AG10803 (cell line): Measurements from ENCODE around the gene CREB3.

Source experiments
- DNase-seq: peaks from one replicate; pipeline ENCODE4 v3.0.0; 2010; ENCODE audit warnings: low read depth
- H3K4me3 ChIP-seq: 2 replicates; pipeline ENCODE4 v1.5.1; 2011; ENCODE audit warnings: mild to moderate bottlenecking, low read length, control low read depth
- TF ChIP-seq, protein P1 (sequence below): conservative IDR thresholded peaks from 2 replicates; pipeline ENCODE4 v1.5.1; 2011; ENCODE audit warnings: mild to moderate bottlenecking, low read length, control low read depth, inconsistent platforms

CREB3 gene

DNA sequence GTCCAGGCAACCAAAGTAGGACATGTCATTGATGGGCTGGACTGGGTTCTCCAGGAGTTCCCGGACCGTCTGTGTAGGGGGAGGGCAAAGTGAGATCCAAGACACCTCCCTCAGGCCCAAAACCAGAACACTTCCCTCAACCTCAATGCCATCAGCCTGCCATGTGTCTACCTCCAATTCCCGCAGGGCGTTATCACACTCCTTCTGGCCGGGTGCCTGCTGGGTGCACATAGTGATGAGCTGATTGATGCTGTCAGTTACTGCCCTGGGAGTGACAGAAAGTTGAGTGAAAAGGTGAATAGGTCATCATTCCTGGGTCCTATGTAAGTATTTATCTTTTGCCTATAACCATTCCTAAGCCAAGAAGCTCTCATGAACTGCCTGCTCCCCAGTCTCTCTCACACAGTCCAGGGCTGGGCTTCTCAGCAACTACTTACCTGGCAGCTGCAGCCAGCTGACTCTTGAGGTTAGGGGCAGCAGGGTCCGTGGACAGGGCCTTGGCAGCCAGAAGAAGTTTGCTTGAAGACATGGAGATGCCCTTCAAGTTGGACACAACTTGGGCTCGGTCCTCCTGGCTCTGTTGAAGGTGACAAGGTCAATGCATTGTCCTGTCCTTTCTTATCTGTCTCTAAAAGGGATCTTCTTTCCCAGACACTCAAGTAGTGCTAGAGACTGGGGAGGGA, 21.5 kb upstream of the CREB3 start:
- no peak overlapping the region for H3K4me3 ChIP-seq
- no peak for DNase-seq

DNA sequence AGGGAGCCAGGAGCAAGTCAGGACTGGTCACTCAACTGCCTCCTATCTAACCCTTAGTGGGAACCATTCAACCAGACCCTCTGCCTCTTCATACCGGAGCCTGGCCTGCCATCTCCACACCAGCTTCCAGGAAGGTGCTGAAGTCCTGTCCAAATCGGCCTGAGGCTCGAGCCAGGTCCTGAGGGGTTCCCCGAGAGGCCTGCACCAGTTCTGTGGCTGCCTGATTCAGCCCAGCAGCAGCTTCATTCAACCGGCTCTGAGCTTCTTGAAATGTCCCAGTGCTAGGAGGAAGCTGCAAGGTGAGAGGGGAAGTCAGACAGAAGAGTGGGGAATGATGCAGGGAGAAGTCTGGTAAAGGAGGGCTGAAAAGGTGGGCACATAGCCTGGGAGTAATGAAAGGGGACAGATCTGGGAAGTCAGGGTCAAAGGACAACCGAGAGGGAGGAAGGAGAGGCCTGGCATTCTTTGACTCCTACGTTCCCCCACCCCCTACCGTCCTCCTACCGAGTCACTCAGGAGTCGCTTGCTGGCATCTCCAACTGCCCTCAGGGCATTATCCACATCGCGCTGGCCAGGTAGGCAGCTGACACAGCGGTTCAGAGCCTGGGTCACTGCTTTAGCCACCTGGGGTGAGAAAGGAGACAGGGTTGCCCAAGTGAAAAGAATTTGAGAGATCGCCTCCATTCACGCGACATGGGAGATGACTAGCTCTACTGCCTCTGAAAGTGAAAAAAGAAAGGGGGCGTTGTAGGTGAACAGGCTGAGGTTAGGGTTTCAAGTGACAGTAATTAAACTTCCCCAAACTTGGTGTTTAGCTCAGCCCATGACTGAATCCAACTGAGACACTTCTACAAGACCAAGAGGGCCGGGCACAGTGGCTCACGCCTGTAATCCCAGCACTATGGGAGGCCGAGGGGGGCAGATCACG, 20.7 kb upstream of the CREB3 start:
- TF ChIP-seq, protein P1, sequence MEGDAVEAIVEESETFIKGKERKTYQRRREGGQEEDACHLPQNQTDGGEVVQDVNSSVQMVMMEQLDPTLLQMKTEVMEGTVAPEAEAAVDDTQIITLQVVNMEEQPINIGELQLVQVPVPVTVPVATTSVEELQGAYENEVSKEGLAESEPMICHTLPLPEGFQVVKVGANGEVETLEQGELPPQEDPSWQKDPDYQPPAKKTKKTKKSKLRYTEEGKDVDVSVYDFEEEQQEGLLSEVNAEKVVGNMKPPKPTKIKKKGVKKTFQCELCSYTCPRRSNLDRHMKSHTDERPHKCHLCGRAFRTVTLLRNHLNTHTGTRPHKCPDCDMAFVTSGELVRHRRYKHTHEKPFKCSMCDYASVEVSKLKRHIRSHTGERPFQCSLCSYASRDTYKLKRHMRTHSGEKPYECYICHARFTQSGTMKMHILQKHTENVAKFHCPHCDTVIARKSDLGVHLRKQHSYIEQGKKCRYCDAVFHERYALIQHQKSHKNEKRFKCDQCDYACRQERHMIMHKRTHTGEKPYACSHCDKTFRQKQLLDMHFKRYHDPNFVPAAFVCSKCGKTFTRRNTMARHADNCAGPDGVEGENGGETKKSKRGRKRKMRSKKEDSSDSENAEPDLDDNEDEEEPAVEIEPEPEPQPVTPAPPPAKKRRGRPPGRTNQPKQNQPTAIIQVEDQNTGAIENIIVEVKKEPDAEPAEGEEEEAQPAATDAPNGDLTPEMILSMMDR: no peak
- no peak overlapping the region for H3K4me3 ChIP-seq
- DNase-seq: no peak

More for the DNA sequence above, 21.5 kb upstream of the CREB3 start:
- TF ChIP-seq, protein P1: no peak

GRCh38 chr9:35712762-35713400, 19.6 kb upstream of the CREB3 start:
- TF ChIP-seq, protein P1: no peak

DNA sequence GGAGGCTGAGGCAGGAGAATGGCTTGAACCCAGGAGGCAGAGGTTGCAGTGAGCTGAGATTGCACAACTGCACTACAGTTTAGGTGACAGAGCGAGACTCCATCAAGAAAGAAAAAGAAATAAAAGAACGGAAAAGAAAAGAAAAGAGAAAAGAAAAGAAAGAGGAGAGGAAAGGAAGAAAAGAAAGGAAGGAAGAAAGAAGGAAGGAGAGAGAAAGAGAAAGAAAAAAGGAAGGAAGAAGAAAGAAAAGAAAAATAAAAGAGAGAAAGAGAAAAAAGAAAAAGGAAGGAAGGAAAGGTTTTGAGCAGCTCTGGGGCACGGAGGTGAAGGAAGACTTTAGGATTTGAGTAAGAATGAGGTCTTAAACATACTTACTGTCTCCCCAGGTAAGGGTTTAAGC, 18.9 kb upstream of the CREB3 start:
- TF ChIP-seq, protein P1: no peak
- H3K4me3 ChIP-seq: no peak overlapping the region
- DNase-seq: no peak

More at GRCh38 chr9:35712762-35713400, 19.6 kb upstream of the CREB3 start:
- no peak overlapping the region for H3K4me3 ChIP-seq
- DNase-seq: no peak

DNA sequence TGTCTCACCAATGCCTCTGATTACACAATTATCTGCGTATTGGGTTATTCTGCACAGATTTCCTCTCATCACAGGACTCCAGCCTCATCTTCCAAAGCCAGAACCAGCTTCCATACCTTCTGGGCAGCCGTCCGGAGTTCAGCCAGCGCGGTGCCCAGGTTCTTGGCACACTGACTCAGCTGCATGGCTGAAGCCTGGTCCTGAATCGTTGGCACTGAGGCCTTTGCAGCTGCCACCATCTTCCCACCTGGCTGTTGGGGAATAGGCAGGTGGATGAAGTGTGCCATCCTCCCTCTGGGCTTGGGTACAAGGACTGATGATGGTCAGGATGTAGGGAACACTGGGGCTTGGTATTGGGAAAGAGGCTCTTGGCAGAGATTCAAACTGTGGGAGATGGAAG, 18.3 kb upstream of the CREB3 start:
- TF ChIP-seq, protein P1: no peak
- H3K4me3 ChIP-seq: no peak overlapping the region
- DNase-seq: no peak

- no peak overlapping the region for H3K4me3 ChIP-seq
- no peak for DNase-seq
- TF ChIP-seq, protein P1: no peak
Measured at GRCh38 chr9:35714579-35715252, 17.8 kb upstream of the CREB3 start.
